CD4-positive, alpha-beta T cell treated with Interleukin-6 at 100 ng/mL for 8 hours (primary cell): ENCODE measurements around the gene B3GALT6.

Experiments
- DNase-seq: peaks from one replicate; pipeline ENCODE4 v3.0.0-alpha.2; 2020; ENCODE audit warnings: mixed read lengths, low spot score

The B3GALT6 gene

DNA sequence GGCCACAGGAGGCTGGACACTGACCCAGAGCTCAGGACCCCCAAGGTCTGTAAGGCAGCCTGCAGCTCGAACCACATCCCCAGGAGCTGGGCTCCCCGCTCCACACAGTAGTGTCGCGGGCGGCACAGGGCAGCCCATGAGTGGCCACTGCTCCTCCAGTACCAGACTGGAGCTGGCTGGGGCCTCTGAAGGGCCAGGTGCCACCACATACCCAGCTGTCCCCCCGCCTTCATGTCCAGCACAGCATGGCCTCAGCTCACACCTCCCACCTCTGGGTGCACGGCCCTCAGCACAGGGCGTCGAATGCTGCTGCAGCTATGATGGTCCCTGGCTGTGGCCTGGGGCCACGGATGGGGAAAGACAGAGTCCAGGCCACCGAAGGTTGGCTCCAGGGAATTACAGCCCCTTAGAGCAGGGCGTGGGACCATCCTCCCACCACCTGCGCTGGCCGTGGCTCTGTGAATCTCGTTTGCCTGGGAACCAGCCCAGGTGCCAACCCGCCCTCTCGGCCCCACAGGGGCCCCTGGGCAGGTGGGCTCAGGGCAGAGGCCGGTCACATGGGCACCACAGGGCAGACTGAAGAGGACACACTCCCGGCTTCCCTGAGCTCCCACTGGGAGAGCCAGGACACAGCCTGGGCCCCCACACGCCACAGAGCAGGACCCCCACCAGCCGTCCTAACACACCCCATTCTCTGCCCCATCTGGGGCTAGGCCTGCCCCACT is 16.0 kb upstream of the B3GALT6 start:
- no peak for DNase-seq

DNA sequence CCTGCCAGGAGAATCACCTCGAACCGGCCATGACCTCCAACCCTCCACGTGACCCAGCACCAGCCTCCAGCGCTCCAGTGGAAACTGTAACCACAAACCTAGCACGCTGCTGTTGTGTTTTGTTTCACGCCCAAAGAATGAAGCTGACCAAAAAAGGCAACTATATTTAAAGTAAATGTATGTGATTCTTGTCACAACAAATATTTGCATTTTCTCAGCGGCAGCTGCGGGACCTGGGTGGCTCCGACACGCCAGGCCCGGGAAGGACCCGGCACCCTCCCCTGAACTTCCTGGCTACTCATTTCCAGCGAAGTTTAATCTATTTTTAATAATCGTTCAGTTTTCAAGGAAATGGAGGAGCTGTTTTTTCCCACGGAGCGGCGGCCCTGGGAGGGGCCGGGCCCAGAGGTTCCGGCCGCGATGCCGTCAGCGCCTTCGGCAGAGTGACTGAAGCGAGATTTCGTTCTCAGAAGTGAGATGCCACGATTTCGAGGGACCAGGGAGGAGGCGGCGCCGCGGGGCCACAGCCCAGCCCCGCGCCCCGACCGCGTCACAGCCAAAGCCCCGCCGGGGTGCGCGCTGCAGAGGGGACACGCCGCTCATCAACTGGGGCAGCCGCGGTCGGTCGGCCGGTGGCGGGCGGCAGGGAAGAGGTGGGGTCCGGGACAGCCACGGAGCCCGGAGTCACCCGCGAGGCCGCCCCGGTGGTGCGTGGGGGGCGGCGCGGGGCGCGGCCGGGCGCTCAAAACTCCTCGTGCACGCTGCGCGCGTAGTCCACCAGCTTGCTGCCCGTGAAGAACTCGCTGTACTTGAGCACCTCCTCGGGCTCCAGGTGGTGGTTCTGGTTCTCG is 15.0 kb upstream of the B3GALT6 start:
- peak; percentile 29 for DNase-seq

DNA sequence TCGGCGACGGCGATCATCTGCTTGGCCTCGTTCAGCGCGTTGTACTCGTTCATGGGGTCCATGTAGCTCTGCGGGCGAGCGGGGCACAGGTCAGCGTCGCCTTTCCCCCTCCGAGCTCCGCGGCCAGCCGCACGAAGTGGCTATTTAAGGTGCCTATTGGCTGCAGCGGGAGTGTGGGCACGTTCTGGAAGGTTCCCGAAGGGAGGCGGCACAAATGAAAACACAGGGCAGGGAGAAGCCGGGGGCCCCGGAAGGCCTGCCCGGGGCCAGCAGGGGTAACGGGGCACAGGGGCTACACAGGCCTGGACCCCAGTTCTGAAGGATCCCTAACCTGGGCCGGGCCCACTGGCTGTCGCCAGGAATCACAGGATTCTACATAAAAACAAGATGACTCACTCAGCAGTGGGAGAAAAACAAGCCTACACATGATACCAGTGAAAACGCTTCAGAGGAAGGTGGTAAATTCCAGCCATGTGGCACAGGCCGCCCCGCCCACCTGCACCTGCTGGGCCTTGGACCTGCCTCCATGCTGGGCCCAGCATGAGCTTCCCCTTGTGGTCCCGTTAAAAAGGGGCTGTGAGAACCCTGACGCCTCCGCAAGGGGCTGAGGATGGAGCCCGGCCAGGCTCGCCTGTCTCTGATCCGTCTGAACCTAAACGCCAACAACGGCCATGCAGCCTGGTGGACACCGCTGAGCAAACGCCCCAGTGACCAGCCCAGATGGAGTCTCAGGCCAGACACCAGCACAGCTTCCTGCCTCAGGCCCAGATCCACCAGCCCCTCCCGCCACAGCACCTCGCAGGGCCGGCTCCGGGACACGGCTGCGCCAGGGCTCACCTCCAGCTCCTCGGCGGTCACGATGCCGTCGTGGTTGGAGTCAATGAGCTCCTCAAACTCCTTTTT is 14.2 kb upstream of the B3GALT6 start:
- no peak for DNase-seq

DNA sequence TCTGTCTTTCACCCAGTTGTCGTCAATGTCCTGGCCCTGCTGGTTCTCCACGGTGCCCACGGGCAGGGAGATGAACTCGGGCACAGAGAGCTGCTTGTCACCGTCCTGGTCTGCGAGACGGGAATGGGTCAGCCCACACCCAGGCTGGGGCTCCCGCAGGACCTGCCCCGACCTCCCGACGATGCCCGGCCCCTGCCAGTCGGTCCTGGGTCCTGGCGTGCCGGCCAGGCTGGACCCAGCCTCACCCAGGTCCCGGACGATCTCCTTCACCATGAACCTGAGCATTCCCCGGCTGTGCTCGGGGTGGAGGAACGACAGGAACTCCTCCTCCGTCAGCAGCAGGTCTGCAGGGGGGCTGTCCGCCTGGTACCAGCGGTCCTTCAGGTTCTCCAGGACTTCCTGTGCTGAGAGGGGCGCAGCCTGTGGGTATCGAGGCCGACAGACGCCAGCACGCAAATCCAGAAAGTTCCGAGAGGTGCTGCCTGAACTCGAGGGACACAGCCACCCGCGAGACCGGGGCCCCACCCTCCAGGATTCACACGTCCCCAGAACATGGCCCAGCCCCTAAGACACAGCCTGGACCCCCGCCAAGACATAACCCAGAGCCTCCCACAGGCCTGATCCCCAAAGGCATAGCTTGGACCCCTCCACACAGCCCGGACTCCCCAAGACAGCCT is 13.4 kb upstream of the B3GALT6 start:
- no peak for DNase-seq

DNA sequence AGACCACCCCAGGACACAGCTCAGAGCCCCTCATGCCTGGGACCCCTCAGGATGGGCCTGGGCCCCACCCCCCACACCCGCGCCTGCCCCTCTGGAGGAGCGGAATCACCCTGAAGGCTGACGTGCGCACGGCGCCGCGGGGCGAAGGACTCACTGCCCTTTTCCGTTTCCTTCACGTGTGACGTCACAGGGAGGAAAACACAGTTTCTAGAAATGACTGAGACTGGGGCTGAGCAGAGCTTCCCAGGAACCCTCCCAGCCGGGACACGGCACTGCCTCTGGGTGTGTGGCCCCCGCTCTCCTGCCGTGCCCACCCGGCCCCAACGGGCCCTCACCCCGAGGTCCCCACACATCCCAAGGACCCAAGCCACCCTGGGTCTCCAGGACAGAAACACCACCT is 12.7 kb upstream of the B3GALT6 start:
- peak; percentile 43 for DNase-seq

DNA sequence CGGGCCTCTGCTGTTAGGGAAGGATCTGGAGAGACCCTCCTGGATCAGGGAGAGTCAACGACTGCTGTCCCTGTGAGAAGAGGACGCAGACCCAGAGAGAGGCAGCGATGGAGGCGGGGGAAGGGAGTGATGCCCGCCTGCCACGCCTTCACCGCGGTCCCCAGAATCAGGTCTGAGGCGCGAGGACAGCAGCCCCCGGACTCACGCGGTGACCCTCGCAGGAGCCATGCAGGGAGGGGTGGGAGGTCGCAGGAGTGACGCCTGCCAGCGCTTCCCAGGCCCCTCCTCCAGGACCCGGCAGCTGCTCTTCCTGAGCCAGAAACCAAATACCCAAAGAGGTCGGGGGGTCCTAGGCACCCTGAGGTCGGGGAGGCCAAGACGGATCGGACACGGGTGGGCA is 11.8 kb upstream of the B3GALT6 start:
- DNase-seq: no peak

DNA sequence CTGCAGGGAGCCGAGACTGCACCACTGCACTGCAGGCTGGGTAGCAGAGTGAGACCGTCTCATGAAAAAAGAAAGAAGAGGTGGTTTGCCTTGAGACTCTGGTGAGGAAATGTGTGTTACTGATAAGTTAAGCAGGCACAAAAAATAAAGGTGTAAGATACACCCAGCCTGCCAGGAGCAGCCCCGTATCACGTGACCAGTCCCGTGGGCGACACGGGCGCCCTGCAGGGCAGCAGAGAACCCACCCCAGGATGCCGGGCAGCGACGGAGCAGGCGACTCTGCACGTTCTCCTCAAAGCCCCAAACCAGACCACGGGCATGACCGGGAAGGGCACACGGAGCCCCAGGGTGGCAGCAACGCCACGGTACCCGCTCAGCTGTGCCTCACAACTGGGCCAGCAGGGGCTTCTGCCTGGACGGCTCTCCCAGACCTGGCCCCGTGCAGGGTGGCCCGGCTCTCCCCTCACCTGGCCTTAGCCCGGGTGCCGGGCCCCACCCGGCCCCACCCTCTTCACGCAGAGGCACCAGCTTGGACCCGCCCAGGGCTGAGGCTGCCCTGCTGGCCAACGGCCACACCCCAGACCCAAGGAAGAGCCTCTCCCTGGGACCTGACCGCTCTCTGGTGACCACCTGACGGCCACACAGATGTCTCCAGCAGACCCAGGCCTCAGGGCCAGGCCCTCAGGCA is 10.0 kb upstream of the B3GALT6 start:
- no peak for DNase-seq

DNA sequence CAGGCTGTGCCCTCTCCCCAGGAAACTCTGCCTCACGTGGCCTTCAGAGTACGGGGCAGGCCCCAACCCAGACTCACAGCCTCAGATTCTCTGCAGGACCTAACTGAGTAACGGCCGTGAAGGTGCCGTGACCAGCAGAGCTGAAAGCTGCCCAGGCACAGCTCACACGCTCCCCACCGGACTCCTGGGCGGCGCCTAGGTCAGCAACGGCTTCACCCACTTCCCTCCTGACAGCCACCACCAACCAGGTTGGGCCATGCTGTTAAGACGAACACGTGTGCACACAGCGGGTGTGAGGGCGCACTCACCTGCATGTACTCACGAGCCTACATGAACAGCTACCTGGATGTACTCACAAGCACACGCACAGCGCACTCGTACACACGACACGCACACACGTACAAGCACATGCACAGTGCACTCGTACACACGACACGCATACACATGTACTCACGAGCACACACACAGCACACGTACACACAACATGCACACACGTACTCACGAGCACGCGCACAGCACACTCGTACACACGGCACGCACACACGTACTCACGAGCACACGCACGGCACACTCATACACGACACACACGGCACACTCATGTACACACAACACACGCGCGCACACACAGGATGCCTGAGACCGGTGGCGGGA is 9.3 kb upstream of the B3GALT6 start:
- no peak for DNase-seq

DNA sequence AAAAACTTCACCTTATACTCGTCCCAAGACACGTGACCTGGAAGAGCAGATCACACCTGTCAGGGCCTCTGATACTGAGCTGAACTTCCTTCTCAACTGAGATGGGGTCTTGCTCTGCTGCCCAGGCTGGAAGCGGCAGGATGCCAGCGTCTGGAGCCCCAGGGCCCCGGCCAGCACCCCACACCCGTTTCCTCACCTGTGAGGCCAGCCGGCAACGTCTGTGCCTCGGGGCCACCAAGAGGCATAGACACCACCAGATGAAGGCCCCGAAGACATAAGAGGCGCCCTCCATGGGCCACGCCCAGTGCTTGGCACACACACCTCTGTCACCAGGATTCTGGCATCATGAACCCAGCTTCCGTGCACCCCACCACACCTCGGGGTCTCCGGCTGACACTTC is 8.7 kb upstream of the B3GALT6 start:
- no peak for DNase-seq

DNA sequence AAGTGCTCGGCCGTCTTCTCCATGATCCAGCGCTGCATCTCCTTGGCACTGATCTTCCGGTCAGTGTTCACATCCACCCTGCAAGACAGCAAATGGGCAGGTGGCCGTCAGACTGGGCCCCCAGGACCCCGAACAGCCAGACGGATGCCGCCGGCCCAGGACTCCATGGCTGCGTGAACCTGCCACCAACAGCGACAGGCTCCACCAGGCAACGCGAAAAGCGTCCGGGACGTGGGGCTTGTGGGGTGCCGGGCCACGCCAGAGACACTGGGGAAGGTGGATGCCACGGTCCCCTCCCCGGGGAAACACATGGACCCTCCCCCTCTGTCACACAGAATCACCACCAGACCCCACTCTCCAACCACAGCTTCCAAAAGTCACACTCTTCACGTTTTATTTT is 8.1 kb upstream of the B3GALT6 start:
- DNase-seq: no peak

DNA sequence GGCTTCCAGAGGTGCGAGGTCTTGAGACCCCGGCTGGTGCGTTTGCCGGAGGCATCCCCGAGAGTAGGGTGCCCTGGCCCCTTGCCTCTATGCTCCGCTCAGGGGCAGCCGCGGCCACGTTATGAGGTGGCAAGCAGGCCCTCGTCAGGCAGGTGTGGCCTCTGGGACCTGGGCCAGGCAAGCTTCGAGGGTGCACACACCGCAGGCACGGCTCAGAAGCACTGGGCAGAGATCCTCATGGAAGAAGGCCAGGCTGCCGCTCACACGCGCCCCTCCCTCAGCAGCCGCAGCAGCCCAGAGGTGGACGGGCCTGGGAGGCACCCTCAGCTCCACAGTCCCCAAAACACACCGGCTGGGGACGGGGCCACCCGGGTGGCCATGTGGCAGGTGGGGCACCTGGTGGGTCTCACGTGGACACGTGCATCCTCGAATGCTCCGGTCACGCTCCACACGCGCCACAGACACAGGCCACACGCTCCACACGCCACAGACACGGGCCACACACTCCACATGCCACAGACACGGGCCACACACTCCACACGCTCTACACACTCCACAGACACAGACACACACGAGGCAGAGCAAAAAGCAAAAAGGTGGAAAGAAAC is 6.7 kb upstream of the B3GALT6 start:
- no peak for DNase-seq

DNA sequence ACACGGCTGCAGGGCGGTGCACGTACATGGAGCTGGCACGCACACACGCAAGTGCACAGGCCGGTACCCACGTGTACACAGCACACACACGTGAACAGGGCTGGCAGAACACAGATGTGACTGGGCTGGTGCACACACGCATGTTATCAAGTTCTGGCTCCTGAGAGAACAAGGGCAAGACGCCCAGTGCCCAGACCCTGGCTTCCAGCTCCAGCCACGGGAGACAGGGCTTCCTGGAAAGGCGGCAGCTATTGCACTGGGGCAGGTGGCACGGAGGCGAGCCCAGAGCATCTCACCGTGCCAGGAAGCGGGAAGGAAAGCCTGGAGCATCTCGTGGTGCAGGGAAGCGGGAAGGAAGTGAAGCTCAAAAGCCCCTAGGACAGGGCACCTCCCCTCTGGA is 6.1 kb upstream of the B3GALT6 start:
- no peak for DNase-seq

DNA sequence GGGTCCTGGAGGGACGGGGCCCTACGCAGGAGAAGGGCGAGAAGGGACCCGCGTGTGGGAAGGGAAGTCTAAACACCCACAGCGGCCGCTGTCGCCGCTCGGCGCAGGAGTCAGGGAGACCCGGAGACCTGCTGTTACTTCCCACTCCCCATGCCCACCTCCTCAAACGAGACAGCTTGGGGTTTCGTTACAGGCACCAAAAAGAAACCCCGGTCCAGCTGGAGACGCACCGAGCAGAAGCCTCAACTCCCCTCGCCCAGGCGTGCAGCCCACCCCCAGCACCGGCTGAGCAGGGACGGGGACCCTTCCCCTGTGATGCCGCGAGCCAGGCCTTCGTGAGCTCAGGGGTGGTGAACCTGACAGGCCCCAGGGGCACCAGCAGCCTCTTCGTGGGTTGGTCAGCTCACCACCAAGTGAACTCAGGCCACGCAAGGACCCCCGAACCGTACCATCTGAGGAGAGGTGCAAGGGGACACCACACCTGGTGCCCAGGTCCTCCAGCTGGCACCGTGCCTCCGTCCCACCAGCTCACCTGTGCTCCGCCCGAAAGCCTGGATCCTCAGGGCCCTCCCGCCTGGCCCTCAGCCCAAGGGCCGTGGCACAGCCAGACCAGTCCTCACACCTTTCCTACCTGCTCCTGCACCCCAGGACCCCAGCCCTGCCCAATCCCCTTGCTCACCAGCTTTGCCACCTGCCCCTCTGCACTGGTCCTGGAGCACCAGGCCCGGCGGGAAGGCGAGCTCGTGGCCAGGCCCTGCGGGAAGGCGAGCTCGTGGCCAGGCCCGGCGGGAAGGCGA is 5.3 kb upstream of the B3GALT6 start:
- no peak for DNase-seq

DNA sequence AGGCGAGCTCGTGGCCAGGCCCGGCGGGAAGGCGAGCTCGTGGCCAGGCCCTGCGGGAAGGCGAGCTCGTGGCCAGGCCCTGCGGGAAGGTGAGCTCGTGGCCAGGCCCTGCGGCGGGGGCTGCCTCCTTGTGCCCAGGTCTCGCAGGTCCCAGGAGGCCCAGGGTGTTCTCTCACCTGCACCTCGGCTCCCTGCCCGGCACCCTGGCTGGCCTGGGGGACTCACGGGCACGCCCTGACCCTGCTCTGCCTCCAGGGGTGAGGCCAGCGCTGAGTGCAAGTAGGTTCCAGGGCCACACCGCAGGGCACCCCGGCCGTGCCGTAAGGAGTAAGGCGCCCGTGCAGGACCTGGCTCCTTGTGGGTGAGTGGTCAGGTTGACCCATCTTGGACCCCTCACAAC is 4.7 kb upstream of the B3GALT6 start:
- DNase-seq: no peak

DNA sequence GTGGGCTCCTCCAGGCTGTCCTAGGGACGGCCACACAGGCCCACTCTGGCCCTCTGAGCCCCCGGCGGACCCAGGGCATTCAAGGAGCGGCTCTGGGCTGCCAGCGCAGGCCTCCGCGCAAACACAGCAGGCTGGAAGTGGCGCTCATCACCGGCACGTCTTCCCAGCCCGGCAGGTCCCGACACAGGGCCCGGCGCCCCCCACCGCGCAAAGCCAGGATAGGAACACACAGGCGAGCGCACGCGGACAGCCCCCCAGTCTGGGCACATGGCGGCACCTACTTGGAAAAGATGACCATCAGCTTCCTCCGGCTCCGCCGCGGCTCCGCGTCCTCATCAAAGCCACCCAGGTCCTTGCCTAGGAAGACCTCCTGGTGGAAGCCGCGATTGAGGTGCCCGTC is 3.9 kb upstream of the B3GALT6 start:
- no peak for DNase-seq

DNA sequence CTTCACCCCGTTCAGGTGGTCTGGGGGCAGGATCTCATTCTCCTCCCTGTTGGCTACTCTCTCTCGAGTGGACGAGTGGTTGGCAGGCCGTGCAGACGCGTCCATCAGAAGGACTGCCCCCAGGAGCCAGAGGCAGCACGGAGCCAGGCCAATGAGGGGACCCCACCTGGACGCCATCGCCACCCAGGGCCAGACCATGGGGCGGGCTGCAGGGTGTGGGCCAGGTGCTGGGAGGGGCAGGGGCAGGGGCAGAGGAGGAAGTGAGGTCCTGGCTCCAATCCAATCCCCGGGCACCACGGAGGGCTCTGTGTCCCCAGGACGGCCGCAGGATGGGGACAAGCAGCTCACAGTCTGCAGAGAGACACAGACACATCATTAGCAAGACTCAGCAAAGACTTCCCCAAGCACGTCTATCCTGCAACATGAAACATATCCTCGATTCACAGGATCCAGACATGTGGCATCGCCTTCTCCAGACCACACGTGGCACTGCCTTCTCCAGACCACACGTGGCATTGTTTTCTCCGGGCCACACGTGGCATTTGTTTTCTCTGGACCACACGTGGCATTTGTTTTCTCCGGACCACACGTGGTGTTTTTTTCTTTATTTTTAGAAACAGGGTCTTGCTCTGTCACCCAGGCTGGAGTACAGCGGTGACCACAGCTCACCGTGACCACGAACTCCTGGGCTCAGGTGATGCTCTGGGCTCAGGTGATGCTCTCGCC is 3.3 kb upstream of the B3GALT6 start:
- no peak for DNase-seq

DNA sequence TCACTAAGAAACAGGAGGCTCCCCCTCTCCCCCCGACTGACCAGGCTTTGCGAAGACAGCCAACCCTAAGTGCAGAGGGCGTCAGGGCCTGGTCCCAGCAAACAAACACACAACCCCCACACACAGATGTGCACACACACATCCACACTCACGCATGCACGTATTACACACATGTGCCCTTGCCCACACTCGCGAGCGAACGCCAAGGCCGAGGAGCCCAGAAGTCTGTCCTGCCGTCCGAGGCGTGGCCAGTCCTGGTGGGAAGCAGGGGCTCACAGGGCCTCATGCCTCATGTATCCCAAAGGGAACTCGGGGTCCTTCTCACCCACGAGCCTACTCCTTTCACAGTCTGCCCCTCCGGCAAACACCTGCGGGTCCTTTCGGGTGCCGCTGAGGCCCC is 2.3 kb upstream of the B3GALT6 start:
- DNase-seq: no peak

DNA sequence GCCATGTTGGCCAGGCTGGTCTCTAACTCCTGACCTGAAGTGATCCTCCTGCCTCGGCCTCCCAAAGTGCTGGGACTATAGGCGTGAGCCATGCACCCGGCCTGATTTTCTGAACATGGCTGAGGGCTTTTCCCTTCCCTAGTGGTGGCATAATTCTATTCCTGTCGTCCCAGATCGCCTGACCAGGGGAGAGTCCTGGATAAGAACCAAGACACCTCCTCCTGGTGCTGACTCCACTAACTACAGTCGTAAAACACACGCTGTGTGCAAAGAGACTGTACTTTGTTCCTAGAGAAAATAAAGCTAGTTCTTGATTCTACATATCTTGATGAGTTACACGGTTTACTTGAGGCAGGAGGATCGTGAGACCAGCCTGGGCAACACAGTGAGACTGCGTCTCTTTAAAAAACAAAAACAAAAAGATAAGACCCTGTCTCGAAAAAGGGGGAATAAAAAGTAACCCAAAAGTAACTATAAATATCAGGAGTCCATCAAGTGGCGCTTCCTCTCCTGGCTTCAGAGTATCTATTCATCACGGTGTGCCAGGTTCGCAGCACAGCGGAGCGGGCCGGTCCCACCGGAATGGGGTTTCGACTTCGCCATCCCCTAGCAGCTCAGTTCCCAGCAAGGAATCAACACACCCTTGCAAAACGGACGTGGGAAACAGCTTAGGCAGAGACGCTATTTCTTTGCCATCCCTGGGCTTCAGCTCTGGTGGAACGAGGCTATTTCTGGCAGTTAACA is 1.2 kb upstream of the B3GALT6 start:
- DNase-seq: no peak
